Rectal smooth muscle tissue (tissue), 1 donor: ENCODE measurements around the gene CGB7.
"Not testable (repeated sequence)": the region's sequence is repeated elsewhere in the genome, so short reads cannot be mapped to it uniquely, and the experiment has no call there.

ENCODE experiments used
- H3K27ac ChIP-seq: one replicate; pipeline ENCODE4 v1.7.0; 2013; ENCODE audit warnings: low read depth, low read length, inconsistent platforms
- H3K27me3 ChIP-seq: one replicate; pipeline ENCODE4 v1.7.0; 2013; ENCODE audit warnings: low read length; ENCODE audit not compliant: control insufficient read depth, insufficient read depth
- H3K36me3 ChIP-seq: one replicate; pipeline ENCODE4 v1.7.0; 2013; ENCODE audit warnings: low read length; ENCODE audit not compliant: control insufficient read depth, insufficient read depth
- H3K4me1 ChIP-seq: one replicate; pipeline ENCODE4 v1.7.0; 2013; ENCODE audit warnings: low read length; ENCODE audit not compliant: control insufficient read depth, insufficient read depth
- H3K4me3 ChIP-seq: one replicate; pipeline ENCODE4 v1.7.0; 2013; ENCODE audit warnings: low read length
- H3K9ac ChIP-seq: one replicate; pipeline ENCODE4 v1.7.0; 2013; ENCODE audit warnings: low read length

Gene CGB7

GRCh38 chr19:49025599-49025998 lies 31.9 kb downstream of the CGB7 start:
- not testable (repeated sequence) for H3K4me3 ChIP-seq, H3K36me3 ChIP-seq, H3K27me3 ChIP-seq, H3K27ac ChIP-seq, H3K4me1 ChIP-seq, H3K9ac ChIP-seq

- not testable (repeated sequence) for H3K27ac ChIP-seq, H3K4me1 ChIP-seq, H3K9ac ChIP-seq, H3K36me3 ChIP-seq, H3K4me3 ChIP-seq, H3K27me3 ChIP-seq
Measured at GRCh38 chr19:49025088-49025487, 32.5 kb downstream of the CGB7 start.

- H3K4me1 ChIP-seq, H3K9ac ChIP-seq, H3K4me3 ChIP-seq, H3K36me3 ChIP-seq, H3K27ac ChIP-seq: not testable (repeated sequence)
- peaks cover 13% of the 10 kb centered on the region for H3K27me3 ChIP-seq
Measured at GRCh38 chr19:49024233-49024632, 33.3 kb downstream of the CGB7 start, which contains the start of gene CGB3. TSS of gene CGB3 (minus strand) at chr19:49024333. CDS start at chr19:49023971, 362 bp downstream.

GRCh38 chr19:49022116-49022515 lies 35.4 kb downstream of the CGB7 start:
- Histone ChIP-seq H3K4me3 (no peak overlapping the region), H3K9ac (no peak overlapping the region), H3K27me3 (peaks cover 16% of the 10 kb centered on the region), H3K27ac (no peak overlapping the region), H3K36me3 (no peaks in the 10 kb centered on the region), H3K4me1 (peaks cover 2% of the 10 kb centered on the region)

- Histone ChIP-seq H3K27ac (no peak overlapping the region), H3K27me3 (peaks cover 16% of the 10 kb centered on the region), H3K4me3 (no peak overlapping the region), H3K4me1 (peaks cover 2% of the 10 kb centered on the region), H3K9ac (no peak overlapping the region), H3K36me3 (no peaks in the 10 kb centered on the region)
Measured at GRCh38 chr19:49020931-49021895, 36.3 kb downstream of the CGB7 start.

- Histone ChIP-seq H3K9ac (no peak overlapping the region), H3K27me3 (peaks cover 16% of the 10 kb centered on the region), H3K27ac (no peak overlapping the region), H3K4me1 (peaks cover 2% of the 10 kb centered on the region), H3K4me3 (no peak overlapping the region), H3K36me3 (peaks cover 3% of the 10 kb centered on the region)
Measured at GRCh38 chr19:49020342-49020741, 37.2 kb downstream of the CGB7 start.

- peaks cover 16% of the 10 kb centered on the region for H3K27me3 ChIP-seq
- peaks cover 2% of the 10 kb centered on the region for H3K4me1 ChIP-seq
- H3K4me3 ChIP-seq: peak overlapping the region; percentile 61
- no peak overlapping the region for H3K27ac ChIP-seq
- no peak overlapping the region for H3K9ac ChIP-seq
- H3K36me3 ChIP-seq: peaks cover 10% of the 10 kb centered on the region
Measured at GRCh38 chr19:49019242-49019932, 38.2 kb downstream of the CGB7 start.

GRCh38 chr19:49018388-49019241 lies 38.9 kb downstream of the CGB7 start:
- Histone ChIP-seq H3K4me3 (peak overlapping the region; percentile 61), H3K36me3 (peaks cover 13% of the 10 kb centered on the region), H3K27me3 (peaks cover 16% of the 10 kb centered on the region)
- not testable (repeated sequence) for H3K4me1 ChIP-seq, H3K27ac ChIP-seq, H3K9ac ChIP-seq

- Histone ChIP-seq H3K9ac (no peak overlapping the region), H3K27me3 (peaks cover 16% of the 10 kb centered on the region), H3K36me3 (peaks cover 13% of the 10 kb centered on the region), H3K4me3 (peak overlapping the region; percentile 61), H3K27ac (no peak overlapping the region), H3K4me1 (peaks cover 2% of the 10 kb centered on the region)
Measured at GRCh38 chr19:49017666-49018351, 39.7 kb downstream of the CGB7 start.

- Histone ChIP-seq H3K9ac (no peak within 1 kb of the TSS), H3K27me3 (peaks cover 16% of the 10 kb centered on the region), H3K27ac (no peak within 1 kb of the TSS), H3K36me3 (peaks cover 13% of the 10 kb centered on the region), H3K4me1 (peaks cover 2% of the 10 kb centered on the region), H3K4me3 (peak within 1 kb of the TSS; percentile 61)
Measured at GRCh38 chr19:49017041-49017665, 40.4 kb downstream of the CGB7 start, which contains the start of gene LHB. TSS of gene LHB (minus strand) at chr19:49017091. CDS start at chr19:49017081, 10 bp downstream.

GRCh38 chr19:49016067-49016839 lies 41.3 kb downstream of the CGB7 start:
- Histone ChIP-seq H3K27me3 (peaks cover 16% of the 10 kb centered on the region), H3K4me1 (peaks cover 2% of the 10 kb centered on the region), H3K36me3 (peaks cover 15% of the 10 kb centered on the region), H3K4me3 (no peak overlapping the region), H3K27ac (no peak overlapping the region), H3K9ac (no peak overlapping the region)
